SU-DHL-6 (cell line): ENCODE data around the gene RNF4.

Source experiments
- H2AFZ ChIP-seq: fragments of 200-600 bp; sonication (generic); 2 replicates; pipeline ENCODE4 v1.6.1; 2014; ENCODE audit warnings: low read depth, mild to moderate bottlenecking, moderate library complexity, mixed read lengths, antibody characterized with exemption, low read length; ENCODE audit not compliant: severe bottlenecking
- H3F3A ChIP-seq: fragments of 200-600 bp; shearing (Covaris generic); 2 replicates; pipeline ENCODE4 v1.6.0; 2016; ENCODE audit warnings: antibody characterized with exemption, mild to moderate bottlenecking; ENCODE audit not compliant: insufficient read depth
- H3K27ac ChIP-seq: fragments of 200-600 bp; sonication (generic); 2 replicates; pipeline ENCODE4 v1.5.1; 2016; ENCODE audit warnings: low read depth, mild to moderate bottlenecking, low read length, moderate library complexity, mixed read lengths
- H3K27me3 ChIP-seq: fragments of 200-600 bp; sonication (generic), shearing (Covaris generic); 2 replicates; pipeline ENCODE4 v1.6.0; 2014; ENCODE audit warnings: mild to moderate bottlenecking, low read length
- H3K36me3 ChIP-seq: fragments of 200-600 bp; sonication (generic); 2 replicates; pipeline ENCODE4 v1.6.1; 2014; ENCODE audit warnings: mild to moderate bottlenecking, low read length, mixed read lengths
- H3K4me2 ChIP-seq: fragments of 300-600, 200-600 bp; shearing (Covaris generic), sonication (generic); 2 replicates; pipeline ENCODE4 v1.6.0; 2014; ENCODE audit warnings: low read length, low read depth, mild to moderate bottlenecking; ENCODE audit not compliant: poor library complexity, severe bottlenecking
- H3K4me3 ChIP-seq: fragments of 200-600 bp; sonication (generic); 2 replicates; pipeline ENCODE4 v1.5.1; 2014; ENCODE audit warnings: antibody characterized with exemption, low read length, mild to moderate bottlenecking, mixed read lengths; ENCODE audit not compliant: insufficient read depth, poor library complexity, severe bottlenecking
- H3K79me2 ChIP-seq: fragments of 200-600 bp; sonication (generic); 2 replicates; pipeline ENCODE4 v1.6.1; 2014; ENCODE audit warnings: mild to moderate bottlenecking, low read length, moderate library complexity; ENCODE audit not compliant: insufficient read depth
- H3K9ac ChIP-seq: fragments of 200-600 bp; sonication (generic); 2 replicates; pipeline ENCODE4 v1.7.0; 2014; ENCODE audit warnings: mild to moderate bottlenecking, low read length
- H3K9me2 ChIP-seq: fragments of 200-600 bp; sonication (generic); replicated peaks from 2 replicates; pipeline ENCODE4 v1.6.1; 2014; ENCODE audit warnings: low read length; ENCODE audit not compliant: insufficient read depth
- H3K9me3 ChIP-seq: fragments of 200-600 bp; sonication (generic); 2 replicates; pipeline ENCODE4 v1.6.1; 2014; ENCODE audit warnings: low read length, mixed read lengths; ENCODE audit not compliant: insufficient read depth
- H4K20me1 ChIP-seq: fragments of 200-600 bp; sonication (generic); 2 replicates; pipeline ENCODE4 v1.6.1; 2014; ENCODE audit warnings: low read depth, mild to moderate bottlenecking, antibody characterized with exemption, low read length, moderate library complexity, mixed read lengths
- EZH2phosphoT487 ChIP-seq: fragments of 200-600 bp; sonication (generic), shearing (Covaris generic); conservative IDR thresholded peaks from 2 replicates; pipeline ENCODE4 v1.6.1; 2018; ENCODE audit warnings: mild to moderate bottlenecking, antibody characterized with exemption, low read length, moderate library complexity, mixed read lengths
- TF ChIP-seq, protein P1 (sequence below): fragments of 200-600 bp; sonication (generic); IDR thresholded peaks from one replicate; pipeline ENCODE4 v1.5.1; 2017; ENCODE audit warnings: antibody characterized with exemption, mild to moderate bottlenecking, low read length, moderate library complexity; ENCODE audit not compliant: insufficient read depth, poor library complexity, severe bottlenecking

Gene RNF4

DNA sequence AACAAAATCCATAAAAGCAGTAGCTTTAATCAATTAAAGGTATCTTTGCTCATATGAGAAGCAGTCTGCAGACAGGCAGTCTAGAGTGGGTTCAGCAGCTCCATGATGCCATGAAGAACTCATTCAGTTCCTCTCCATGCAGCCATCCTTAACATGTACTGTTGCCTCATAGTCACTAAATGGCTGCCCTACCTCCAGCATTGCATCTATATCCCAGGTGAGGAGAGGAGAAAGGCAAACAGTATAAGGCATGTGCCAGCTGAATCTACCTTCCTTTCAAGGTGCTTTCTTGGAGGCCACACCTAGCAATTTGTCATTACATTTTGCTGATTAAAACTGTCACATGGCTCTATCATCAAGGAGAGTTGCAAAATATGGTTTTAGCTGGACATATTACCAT, 36.9 kb upstream of the RNF4 start:
- H3K4me3 ChIP-seq, result no peak overlapping the region
- H3K27me3 ChIP-seq, result no peaks in the 10 kb centered on the region
- H4K20me1 ChIP-seq, result no peaks in the 10 kb centered on the region
- no peaks in the 10 kb centered on the region for H3F3A ChIP-seq
- no peaks in the 10 kb centered on the region for H3K36me3 ChIP-seq
- TF ChIP-seq, protein P1, sequence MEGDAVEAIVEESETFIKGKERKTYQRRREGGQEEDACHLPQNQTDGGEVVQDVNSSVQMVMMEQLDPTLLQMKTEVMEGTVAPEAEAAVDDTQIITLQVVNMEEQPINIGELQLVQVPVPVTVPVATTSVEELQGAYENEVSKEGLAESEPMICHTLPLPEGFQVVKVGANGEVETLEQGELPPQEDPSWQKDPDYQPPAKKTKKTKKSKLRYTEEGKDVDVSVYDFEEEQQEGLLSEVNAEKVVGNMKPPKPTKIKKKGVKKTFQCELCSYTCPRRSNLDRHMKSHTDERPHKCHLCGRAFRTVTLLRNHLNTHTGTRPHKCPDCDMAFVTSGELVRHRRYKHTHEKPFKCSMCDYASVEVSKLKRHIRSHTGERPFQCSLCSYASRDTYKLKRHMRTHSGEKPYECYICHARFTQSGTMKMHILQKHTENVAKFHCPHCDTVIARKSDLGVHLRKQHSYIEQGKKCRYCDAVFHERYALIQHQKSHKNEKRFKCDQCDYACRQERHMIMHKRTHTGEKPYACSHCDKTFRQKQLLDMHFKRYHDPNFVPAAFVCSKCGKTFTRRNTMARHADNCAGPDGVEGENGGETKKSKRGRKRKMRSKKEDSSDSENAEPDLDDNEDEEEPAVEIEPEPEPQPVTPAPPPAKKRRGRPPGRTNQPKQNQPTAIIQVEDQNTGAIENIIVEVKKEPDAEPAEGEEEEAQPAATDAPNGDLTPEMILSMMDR, result no peak
- no peak for TF ChIP-seq EZH2phosphoT487
- H3K9me2 ChIP-seq, result no peaks in the 10 kb centered on the region
- H3K4me2 ChIP-seq, result no peak overlapping the region
- no peaks in the 10 kb centered on the region for H3K9me3 ChIP-seq
- no peaks in the 10 kb centered on the region for H3K79me2 ChIP-seq
- H3K27ac ChIP-seq, result no peak overlapping the region
- no peak overlapping the region for H2AFZ ChIP-seq
- H3K9ac ChIP-seq, result no peak overlapping the region

DNA sequence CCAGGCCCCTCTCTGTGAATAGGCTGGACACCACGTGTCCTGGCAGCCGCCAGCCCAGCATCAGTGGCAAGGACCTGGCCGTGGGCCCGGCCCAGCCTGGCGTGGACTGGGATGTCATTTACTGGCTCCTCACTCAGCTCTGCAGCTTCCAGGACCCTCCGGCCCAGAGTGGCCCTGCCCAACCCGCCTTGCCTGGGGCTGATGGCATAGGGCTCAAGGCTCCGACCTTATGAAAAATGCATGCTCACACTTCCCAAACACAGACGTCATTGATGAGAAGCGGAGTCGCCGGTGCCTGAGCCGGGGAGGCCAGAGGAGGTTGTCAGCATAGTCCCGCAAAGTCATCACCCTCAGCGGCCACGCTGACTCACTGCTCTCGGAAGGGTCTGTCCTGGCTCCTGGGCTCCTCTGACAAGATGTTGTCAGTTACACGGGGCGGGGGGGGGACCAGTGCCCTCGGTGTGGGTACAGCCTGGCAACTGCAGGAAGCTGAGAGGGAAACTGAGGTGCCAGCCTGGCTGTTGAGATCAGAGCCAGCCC, 35.8 kb upstream of the RNF4 start:
- H3F3A ChIP-seq, result no peaks in the 10 kb centered on the region
- TF ChIP-seq EZH2phosphoT487, result no peak
- TF ChIP-seq, protein P1, result no peak
- H3K27ac ChIP-seq, result no peak overlapping the region
- no peak overlapping the region for H3K9ac ChIP-seq
- no peaks in the 10 kb centered on the region for H3K27me3 ChIP-seq
- H3K4me2 ChIP-seq, result no peak overlapping the region
- H3K9me2 ChIP-seq, result no peaks in the 10 kb centered on the region
- no peaks in the 10 kb centered on the region for H3K36me3 ChIP-seq
- no peak overlapping the region for H3K4me3 ChIP-seq
- no peaks in the 10 kb centered on the region for H3K79me2 ChIP-seq
- no peaks in the 10 kb centered on the region for H3K9me3 ChIP-seq
- H2AFZ ChIP-seq, result no peak overlapping the region
- no peaks in the 10 kb centered on the region for H4K20me1 ChIP-seq

DNA sequence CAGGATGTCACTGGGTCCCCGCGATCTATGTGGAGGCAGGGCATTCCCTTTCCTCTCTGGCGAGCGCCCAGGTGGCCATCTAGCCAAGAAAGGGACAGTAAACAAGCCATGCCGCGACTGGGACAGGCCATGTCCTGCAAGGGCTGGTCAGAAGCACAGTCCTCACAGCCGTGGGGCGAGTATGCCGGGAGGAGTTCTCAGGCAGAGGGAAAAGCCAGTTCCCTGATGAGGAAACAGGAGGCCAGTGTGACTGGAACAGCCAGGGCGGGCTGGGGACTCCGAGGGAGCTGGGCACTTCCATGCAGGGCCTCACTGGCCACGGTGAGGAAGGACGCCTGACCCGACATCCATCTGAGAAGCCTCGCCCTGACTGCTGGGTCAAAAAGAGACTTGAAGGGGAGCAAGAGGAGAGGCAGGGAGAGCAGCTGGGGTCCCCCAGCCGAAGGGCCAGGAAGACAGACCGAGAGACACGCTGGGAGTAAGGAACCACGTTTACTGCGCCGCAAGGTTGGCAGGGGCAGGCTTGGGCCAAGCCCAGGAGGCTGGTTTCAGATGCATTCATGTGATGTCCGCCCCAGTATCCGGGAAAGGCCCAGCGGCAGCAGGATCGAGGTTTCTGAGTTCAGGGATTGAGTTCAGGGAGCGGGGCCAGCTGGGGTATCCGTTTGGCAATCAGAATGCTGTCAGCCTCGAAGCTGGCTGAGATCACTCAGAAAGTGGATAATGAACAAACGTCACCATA, 35.1 kb upstream of the RNF4 start:
- Histone ChIP-seq H3F3A (no peaks in the 10 kb centered on the region), H3K4me2 (no peak overlapping the region), H3K27me3 (no peaks in the 10 kb centered on the region), H2AFZ (no peak overlapping the region), H3K4me3 (no peak overlapping the region), H3K9ac (no peak overlapping the region), H3K9me3 (no peaks in the 10 kb centered on the region), H3K79me2 (no peaks in the 10 kb centered on the region), H3K9me2 (no peaks in the 10 kb centered on the region), H3K27ac (no peak overlapping the region), H3K36me3 (no peaks in the 10 kb centered on the region), H4K20me1 (no peaks in the 10 kb centered on the region)
- no peak for TF ChIP-seq EZH2phosphoT487
- TF ChIP-seq, protein P1, result no peak
